Ishikawa (cell line): ENCODE data around the gene CSNK2B.

Experiments used
- CEBPB ChIP-seq: IDR thresholded peaks from 2 replicates; pipeline ENCODE4 v1.6.1; 2012
- CREB1 ChIP-seq: IDR thresholded peaks from 2 replicates; pipeline ENCODE4 v1.6.1; 2012; ENCODE audit warnings: low read depth
- EGR1 ChIP-seq: IDR thresholded peaks from 2 replicates; pipeline ENCODE4 v1.6.1; 2012
- EP300 ChIP-seq: IDR thresholded peaks from 2 replicates; pipeline ENCODE4 v1.6.1; 2012; ENCODE audit warnings: borderline replicate concordance
- FOXM1 ChIP-seq: IDR thresholded peaks from 2 replicates; pipeline ENCODE4 v1.6.1; 2012; ENCODE audit warnings: low read depth, borderline replicate concordance
- NFIC ChIP-seq: IDR thresholded peaks from 2 replicates; pipeline ENCODE4 v1.6.1; 2012
- RAD21 ChIP-seq: IDR thresholded peaks from 2 replicates; pipeline ENCODE4 v1.6.1; 2012; ENCODE audit warnings: low read depth
- TAF1 ChIP-seq: IDR thresholded peaks from 2 replicates; pipeline ENCODE4 v1.6.1; 2012; ENCODE audit warnings: low read depth, mild to moderate bottlenecking
- TCF12 ChIP-seq: IDR thresholded peaks from 2 replicates; pipeline ENCODE4 v1.6.1; 2012; ENCODE audit warnings: low read depth
- TEAD4 ChIP-seq: IDR thresholded peaks from 2 replicates; pipeline ENCODE4 v1.6.1; 2012
- YY1 ChIP-seq: IDR thresholded peaks from 2 replicates; pipeline ENCODE4 v1.6.1; 2012; ENCODE audit warnings: low read depth
- ZBTB7A ChIP-seq: IDR thresholded peaks from 2 replicates; pipeline ENCODE4 v1.6.1; 2012; ENCODE audit warnings: low read depth
- TF ChIP-seq, protein P1 (sequence below): IDR thresholded peaks from 2 replicates; pipeline ENCODE4 v1.6.1; 2012
- TF ChIP-seq, protein P2 (sequence below): IDR thresholded peaks from 2 replicates; pipeline ENCODE4 v1.6.1; 2012; ENCODE audit warnings: low read depth, mild to moderate bottlenecking
- TF ChIP-seq, protein P3 (sequence below): IDR thresholded peaks from 2 replicates; pipeline ENCODE4 v1.6.1; 2012

The CSNK2B gene

DNA sequence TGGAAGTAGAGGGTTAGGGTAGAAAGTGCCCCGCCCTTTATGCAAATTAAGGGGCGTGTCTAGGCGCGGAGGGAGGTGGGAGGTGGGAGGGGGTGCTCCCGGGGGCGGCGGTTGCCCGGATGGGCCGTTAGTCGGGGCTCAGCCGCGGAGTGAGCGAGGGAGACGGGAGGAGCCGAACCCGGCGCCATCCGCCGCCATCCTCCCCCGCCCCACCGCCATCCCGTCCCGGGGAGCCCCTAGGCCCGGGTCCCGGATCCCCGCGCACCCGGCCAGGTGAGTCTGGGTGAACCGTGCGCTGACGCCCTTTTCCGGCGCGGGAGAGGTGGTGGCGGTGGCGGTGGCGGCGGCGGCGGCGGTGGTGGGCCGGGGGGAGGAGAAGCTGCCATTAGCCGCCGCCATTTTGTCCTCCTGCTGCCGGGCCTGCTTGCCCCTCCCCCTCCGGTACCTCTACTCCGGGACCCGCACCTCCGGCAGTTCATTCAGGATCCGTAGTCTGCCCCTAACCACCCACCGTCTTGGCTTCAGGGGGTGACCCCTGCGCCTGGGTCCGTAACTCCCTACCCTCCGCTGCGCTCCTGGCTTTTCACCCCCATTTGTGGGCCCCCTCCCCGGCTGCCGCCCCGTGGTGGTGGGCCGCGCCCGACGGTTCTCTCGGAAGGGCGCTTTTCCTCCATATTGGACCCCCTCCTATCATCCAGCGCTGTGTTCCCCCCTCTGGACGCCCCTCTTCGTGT lies 45.1 kb upstream of the CSNK2B start, which contains the start of gene PRRC2A:
Gene PRRC2A (plus strand): TSS at position 130 of the 734 bp plus-strand sequence. CDS start 2,075 bp downstream, outside the sequence.
- TF ChIP-seq CREB1, result no peak
- TF ChIP-seq EGR1, result no peak; the same call in none of the 2 replicates
- no peak for TF ChIP-seq EP300
- 0 out of 2 replicates have a peak, but pooled peaks have one; percentile 49 for TF ChIP-seq ZBTB7A
- TF ChIP-seq CEBPB, result no peak
- TF ChIP-seq YY1, result peak; percentile 95
- 0 out of 2 replicates have a peak, but pooled peaks have one; percentile 12 for TF ChIP-seq FOXM1
- TF ChIP-seq, protein P1, sequence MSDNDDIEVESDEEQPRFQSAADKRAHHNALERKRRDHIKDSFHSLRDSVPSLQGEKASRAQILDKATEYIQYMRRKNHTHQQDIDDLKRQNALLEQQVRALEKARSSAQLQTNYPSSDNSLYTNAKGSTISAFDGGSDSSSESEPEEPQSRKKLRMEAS, result peak; percentile 53
- TF ChIP-seq NFIC, result no peak
- TF ChIP-seq TEAD4, result no peak
- TF ChIP-seq, protein P2, sequence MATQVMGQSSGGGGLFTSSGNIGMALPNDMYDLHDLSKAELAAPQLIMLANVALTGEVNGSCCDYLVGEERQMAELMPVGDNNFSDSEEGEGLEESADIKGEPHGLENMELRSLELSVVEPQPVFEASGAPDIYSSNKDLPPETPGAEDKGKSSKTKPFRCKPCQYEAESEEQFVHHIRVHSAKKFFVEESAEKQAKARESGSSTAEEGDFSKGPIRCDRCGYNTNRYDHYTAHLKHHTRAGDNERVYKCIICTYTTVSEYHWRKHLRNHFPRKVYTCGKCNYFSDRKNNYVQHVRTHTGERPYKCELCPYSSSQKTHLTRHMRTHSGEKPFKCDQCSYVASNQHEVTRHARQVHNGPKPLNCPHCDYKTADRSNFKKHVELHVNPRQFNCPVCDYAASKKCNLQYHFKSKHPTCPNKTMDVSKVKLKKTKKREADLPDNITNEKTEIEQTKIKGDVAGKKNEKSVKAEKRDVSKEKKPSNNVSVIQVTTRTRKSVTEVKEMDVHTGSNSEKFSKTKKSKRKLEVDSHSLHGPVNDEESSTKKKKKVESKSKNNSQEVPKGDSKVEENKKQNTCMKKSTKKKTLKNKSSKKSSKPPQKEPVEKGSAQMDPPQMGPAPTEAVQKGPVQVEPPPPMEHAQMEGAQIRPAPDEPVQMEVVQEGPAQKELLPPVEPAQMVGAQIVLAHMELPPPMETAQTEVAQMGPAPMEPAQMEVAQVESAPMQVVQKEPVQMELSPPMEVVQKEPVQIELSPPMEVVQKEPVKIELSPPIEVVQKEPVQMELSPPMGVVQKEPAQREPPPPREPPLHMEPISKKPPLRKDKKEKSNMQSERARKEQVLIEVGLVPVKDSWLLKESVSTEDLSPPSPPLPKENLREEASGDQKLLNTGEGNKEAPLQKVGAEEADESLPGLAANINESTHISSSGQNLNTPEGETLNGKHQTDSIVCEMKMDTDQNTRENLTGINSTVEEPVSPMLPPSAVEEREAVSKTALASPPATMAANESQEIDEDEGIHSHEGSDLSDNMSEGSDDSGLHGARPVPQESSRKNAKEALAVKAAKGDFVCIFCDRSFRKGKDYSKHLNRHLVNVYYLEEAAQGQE, result 0 out of 2 replicates have a peak, but pooled peaks have one; percentile 2
- TF ChIP-seq TAF1, result peak; percentile 94
- TF ChIP-seq TCF12, result peak; percentile 26; the same call in 1 of the 2 replicates
- TF ChIP-seq, protein P3, sequence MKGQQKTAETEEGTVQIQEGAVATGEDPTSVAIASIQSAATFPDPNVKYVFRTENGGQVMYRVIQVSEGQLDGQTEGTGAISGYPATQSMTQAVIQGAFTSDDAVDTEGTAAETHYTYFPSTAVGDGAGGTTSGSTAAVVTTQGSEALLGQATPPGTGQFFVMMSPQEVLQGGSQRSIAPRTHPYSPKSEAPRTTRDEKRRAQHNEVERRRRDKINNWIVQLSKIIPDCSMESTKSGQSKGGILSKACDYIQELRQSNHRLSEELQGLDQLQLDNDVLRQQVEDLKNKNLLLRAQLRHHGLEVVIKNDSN, result no peak
- TF ChIP-seq RAD21, result no peak

DNA sequence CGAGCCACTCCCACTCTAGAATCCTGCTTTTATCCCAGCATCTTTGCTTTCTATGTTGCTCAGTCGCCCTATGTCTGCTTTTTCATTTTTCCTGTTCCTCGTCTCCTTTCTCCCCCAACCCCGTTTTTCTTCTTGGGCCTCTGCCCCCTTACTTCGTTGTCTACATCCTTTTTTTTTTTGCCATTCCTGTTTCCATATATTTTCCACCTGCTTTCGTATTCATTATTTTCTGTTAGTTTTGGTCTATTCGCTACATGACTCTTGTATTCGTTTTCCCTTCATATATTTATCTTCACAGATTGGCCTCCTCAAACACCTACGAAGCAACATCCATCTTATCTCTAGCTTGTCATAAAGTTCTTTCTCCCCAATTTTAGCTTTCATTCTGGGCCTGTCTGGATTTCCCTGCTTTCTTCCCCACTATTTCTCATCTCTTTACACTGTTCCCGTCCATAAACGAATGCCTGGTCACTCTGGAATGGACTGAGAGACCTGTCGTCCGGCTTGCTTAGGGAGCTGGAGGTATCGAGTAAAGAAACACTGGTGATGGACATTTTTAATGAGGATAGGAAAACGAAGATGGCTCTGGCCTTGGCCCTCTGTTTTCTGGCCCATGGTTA lies 44.5 kb upstream of the CSNK2B start:
- TF ChIP-seq TAF1 (no peak), TEAD4 (no peak), CREB1 (no peak), ZBTB7A (no peak), TCF12 (no peak), EGR1 (no peak), RAD21 (no peak), FOXM1 (no peak), NFIC (no peak), EP300 (no peak), CEBPB (no peak), YY1 (no peak)
- TF ChIP-seq, protein P3, result no peak
- TF ChIP-seq, protein P2, result no peak
- TF ChIP-seq, protein P1, result no peak

DNA sequence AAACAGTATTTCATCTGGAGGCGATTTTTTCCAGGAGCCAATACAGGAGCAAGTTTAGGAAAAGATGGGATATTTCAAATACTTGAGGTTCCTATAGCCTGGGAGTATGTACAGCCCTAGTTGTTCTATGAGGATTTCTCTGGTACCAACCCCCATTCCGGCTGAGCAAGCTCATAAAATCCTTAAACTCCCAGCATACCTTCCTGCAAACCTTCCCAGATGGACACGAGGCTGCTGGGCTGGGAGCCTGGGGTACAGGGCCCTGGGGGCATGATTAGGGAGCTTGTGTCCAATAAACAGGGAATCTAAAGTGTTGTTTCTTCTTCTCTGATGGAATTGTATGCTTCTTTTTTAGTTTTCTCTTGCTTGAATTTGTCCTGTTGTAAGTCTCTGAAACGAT lies 43.9 kb upstream of the CSNK2B start:
- TF ChIP-seq RAD21 (no peak), NFIC (no peak), CREB1 (no peak), EGR1 (no peak), TAF1 (no peak), CEBPB (no peak)
- TF ChIP-seq, protein P3, result no peak
- TF ChIP-seq, protein P2, result no peak
- TF ChIP-seq, protein P1, result no peak
